ENCODE measurements around the gene OR2T11.
"Not testable (repeated sequence)": the region's sequence is repeated elsewhere in the genome, so short reads cannot be mapped to it uniquely, and the experiment has no call there.

Gene OR2T11

GRCh38 chr1:248618119-248618518 is 16.8 kb downstream of the OR2T11 start:
- DNase-seq: no peak

- no peak for DNase-seq
Measured at GRCh38 chr1:248613742-248614141, 21.1 kb downstream of the OR2T11 start.

- no peak for DNase-seq
Measured at GRCh38 chr1:248611883-248612414, 22.9 kb downstream of the OR2T11 start.

- DNase-seq: no peak
Measured at GRCh38 chr1:248610301-248610700, 24.6 kb downstream of the OR2T11 start.

- no peak for DNase-seq
Measured at GRCh38 chr1:248599396-248599795, 35.5 kb downstream of the OR2T11 start.

GRCh38 chr1:248597589-248597988 is 37.3 kb downstream of the OR2T11 start, which contains the start of gene OR2T10:
OR2T10 (minus strand) TSS chr1:248597700; CDS start chr1:248593768, 3,932 bp downstream.
- DNase-seq: no peak

GRCh38 chr1:248596615-248597014 is 38.3 kb downstream of the OR2T11 start:
- DNase-seq: no peak

- no peak for DNase-seq
Measured at GRCh38 chr1:248593226-248593625, 41.7 kb downstream of the OR2T11 start.

GRCh38 chr1:248592655-248593054 is 42.2 kb downstream of the OR2T11 start:
- DNase-seq: no peak

GRCh38 chr1:248590055-248590454 is 44.8 kb downstream of the OR2T11 start:
- no peak for DNase-seq

GRCh38 chr1:248589334-248589733 is 45.6 kb downstream of the OR2T11 start:
- no peak for DNase-seq

GRCh38 chr1:248585266-248585665 is 49.6 kb downstream of the OR2T11 start:
- DNase-seq: no peak

GRCh38 chr1:248576260-248576980 is 58.5 kb downstream of the OR2T11 start:
- DNase-seq: no peak

GRCh38 chr1:248574657-248575056 is 60.2 kb downstream of the OR2T11 start, which contains the start of gene OR2T34:
OR2T34 (minus strand) TSS chr1:248574757; CDS start chr1:248574757, 0 bp downstream.
- DNase-seq: not testable (repeated sequence)

GRCh38 chr1:248573856-248574255 is 61.0 kb downstream of the OR2T11 start:
- not testable (repeated sequence) for DNase-seq
